NB4 (cell line): ENCODE data around the gene EXOC6B.

Experiments
- DNase-seq: peaks from one replicate; pipeline ENCODE4 v3.0.0; 2010; ENCODE audit warnings: low read depth
- H3K4me3 ChIP-seq: one replicate; pipeline ENCODE4 v1.5.1; 2011; ENCODE audit warnings: mild to moderate bottlenecking, low read depth, low read length, moderate library complexity
- MYC ChIP-seq: IDR thresholded peaks from 2 replicates; pipeline ENCODE4 v1.6.1; 2011; ENCODE audit warnings: low read depth, low read length
- POLR2A ChIP-seq: IDR thresholded peaks from 2 replicates; pipeline ENCODE4 v1.6.1; 2011; ENCODE audit warnings: mild to moderate bottlenecking; ENCODE audit not compliant: insufficient read length; ENCODE audit errors: extremely low read depth
- TF ChIP-seq, protein P1 (sequence below): IDR thresholded peaks from one replicate; pipeline ENCODE4 v1.5.1; 2012; ENCODE audit warnings: low read depth, low read length
- TF ChIP-seq, protein P2 (sequence below): IDR thresholded peaks from 2 replicates; pipeline ENCODE4 v1.6.1; 2011; ENCODE audit warnings: low read depth, low read length

EXOC6B gene

DNA sequence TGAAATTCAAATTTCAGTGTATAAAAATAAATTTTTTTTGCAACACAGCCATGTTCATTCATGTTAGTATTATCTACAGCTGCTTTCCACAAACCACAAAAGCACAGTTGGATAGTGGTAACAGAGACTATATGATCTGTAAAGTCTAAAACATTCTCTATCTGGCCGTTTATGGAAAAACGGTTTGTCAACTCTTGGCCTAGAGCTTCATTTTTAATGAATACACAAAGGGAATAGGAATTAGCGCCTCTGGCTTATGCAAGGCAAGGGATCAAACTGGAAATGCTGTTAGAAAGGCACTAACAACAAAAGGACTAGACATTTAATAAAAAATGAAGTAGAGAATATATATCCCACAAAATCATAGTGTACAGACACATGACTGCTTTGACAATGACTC, 211.9 kb downstream of the EXOC6B start:
- no peak for DNase-seq
- no peak overlapping the region for H3K4me3 ChIP-seq
- TF ChIP-seq, protein P1, sequence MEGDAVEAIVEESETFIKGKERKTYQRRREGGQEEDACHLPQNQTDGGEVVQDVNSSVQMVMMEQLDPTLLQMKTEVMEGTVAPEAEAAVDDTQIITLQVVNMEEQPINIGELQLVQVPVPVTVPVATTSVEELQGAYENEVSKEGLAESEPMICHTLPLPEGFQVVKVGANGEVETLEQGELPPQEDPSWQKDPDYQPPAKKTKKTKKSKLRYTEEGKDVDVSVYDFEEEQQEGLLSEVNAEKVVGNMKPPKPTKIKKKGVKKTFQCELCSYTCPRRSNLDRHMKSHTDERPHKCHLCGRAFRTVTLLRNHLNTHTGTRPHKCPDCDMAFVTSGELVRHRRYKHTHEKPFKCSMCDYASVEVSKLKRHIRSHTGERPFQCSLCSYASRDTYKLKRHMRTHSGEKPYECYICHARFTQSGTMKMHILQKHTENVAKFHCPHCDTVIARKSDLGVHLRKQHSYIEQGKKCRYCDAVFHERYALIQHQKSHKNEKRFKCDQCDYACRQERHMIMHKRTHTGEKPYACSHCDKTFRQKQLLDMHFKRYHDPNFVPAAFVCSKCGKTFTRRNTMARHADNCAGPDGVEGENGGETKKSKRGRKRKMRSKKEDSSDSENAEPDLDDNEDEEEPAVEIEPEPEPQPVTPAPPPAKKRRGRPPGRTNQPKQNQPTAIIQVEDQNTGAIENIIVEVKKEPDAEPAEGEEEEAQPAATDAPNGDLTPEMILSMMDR: no peak
- no peak for TF ChIP-seq POLR2A
- no peak for TF ChIP-seq MYC
- TF ChIP-seq, protein P2, sequence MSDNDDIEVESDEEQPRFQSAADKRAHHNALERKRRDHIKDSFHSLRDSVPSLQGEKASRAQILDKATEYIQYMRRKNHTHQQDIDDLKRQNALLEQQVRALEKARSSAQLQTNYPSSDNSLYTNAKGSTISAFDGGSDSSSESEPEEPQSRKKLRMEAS: no peak

DNA sequence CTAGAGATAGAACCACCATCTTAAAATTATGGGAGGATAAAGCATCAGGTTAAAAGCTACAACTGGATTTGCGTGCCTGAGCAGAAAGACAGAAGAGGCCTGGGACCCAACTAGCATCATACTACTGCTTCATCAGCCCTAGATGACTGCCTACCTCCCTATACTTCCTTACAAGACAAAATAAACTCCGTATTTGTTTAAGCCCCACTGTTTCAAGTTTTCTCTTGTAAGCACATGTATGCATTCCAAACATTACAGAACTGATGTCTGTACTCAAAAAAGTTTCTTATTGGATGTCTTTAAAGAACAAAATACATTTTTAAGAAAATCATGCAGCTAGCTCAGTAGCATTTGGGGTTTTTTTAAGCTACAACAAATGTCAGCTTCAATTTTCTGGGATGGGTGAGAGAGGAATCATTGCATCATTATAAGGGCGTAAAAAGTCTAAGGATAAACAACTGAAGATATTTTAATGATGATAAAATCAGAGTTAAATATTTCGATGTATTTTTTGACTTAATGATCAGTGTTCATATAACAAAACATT, 213.1 kb downstream of the EXOC6B start:
- H3K4me3 ChIP-seq: no peak overlapping the region
- no peak for DNase-seq
- TF ChIP-seq, protein P2: no peak
- TF ChIP-seq POLR2A (no peak), MYC (no peak)
- TF ChIP-seq, protein P1: no peak

DNA sequence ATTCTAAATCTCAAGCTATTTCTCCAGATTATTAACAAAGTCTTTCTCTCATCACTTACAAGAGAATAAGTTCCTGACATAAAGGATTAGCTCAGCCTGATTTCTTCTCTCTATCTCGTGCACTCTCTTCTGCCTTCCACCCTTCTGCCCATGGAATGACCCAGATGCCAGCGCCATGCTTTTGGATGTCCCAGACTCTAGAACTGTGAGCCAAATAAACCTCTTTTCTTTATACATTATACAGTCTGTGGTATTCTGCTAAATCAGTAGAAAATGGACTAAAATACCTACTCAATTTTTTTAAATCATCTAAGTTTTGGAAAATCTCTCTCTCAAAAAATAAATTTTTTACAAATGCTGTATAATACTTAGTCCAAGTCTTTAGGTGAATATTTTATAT, 218.6 kb downstream of the EXOC6B start:
- DNase-seq: no peak
- no peak overlapping the region for H3K4me3 ChIP-seq
- TF ChIP-seq, protein P2: no peak
- TF ChIP-seq, protein P1: no peak
- TF ChIP-seq MYC (no peak), POLR2A (no peak)

DNA sequence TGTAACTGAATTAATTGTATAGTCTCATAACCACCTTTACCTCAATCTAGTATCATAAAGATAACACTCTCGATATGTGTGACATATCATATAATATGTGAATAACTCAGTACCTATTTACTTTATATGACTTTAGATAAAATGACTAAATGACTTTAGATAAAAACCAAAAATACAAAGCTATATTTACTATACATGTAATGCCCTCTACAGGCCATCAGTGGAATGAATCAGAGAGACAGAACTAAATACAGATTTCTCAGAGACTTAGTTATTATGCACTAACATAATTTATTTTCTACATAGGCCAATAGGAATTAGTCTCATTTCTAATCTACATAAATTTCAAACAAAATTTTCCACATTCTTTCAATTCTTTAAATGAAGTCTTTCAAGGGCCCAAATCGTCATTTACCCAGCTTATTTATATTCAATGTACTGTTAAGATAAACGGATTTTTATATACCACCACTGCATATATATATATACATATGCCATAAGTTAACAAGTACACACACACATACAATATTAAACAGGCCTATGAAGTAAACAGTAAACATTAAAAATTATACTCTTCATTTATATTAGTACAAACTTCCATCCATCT, 219.9 kb downstream of the EXOC6B start:
- no peak overlapping the region for H3K4me3 ChIP-seq
- TF ChIP-seq, protein P1: peak; percentile 32
- no peak for TF ChIP-seq POLR2A
- peak; percentile 7 for DNase-seq

DNA sequence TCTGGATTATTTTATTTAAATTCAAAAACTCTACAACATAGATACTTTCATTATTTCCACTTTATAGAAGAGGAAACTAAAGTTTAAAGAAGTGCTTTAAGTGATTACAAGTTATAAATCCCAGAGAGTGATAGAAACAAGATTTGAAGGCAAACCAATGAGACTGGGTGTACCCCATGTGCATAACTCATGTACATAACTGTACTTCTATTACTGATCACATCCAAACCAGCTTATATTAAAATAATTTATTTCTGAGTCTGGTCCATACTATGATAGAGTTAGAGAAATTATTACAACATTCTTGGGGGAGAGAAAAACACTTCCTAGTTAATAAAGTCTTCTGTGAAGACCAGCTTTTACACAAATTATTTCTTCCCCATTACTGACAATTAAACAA, 221.4 kb downstream of the EXOC6B start:
- TF ChIP-seq POLR2A (no peak), MYC (no peak)
- TF ChIP-seq, protein P1: no peak
- TF ChIP-seq, protein P2: no peak
- no peak overlapping the region for H3K4me3 ChIP-seq
- DNase-seq: no peak
